HK-2 (cell line): ENCODE results near the gene KRTAP29-1.
"Not testable (repeated sequence)": the region's sequence is repeated elsewhere in the genome, so short reads cannot be mapped to it uniquely, and the experiment has no call there.

Experiments used
- DNase-seq: peaks from one replicate; pipeline ENCODE4 v3.0.0-alpha.2; 2018; ENCODE audit not compliant: unreplicated experiment

KRTAP29-1 gene

DNA sequence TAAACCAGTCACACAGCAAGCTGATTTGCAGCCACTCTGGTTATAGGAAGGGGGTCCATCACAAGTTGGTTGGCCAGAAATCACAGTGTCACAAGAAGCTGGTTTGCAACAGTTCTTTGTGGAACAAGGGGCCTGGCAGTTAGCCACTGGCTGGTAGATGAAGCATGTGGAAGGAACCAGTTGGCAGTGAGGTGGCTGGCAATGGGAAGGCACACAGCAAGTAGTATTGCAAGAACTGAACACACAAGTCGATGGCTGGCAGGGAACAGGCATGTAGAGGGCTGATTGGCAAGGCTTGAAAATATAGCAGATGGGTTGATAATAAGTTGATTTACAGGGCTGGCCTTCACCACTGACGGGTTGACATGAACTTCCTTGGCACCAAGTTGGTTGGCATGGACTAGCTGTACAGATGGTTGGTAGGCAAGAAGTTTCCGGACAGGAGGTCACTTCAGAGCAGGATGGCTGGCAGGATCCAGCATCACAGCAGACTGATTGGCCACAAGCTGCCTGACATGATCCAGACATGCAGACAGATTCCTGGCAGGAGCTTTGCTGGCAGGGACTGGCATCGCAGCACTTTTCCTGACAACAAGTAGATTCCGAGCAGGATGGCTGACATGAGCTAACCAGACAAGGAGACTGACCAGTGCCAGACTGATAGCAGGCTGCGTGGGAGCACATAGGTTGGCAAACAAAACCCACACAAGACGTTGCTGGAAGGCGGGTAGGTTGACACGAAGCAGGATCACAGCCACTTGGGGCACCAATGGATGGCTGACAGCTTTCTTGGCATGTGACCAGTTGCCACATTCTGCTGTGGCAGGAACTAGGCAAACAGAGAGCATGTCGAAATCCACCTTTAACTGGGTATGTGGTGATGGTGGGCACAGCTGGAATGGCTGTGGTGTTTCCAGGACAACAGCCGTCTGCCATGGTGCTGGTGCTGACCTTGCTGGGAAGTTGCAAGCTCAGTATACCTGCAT, at the start of gene KRTAP29-1:
Gene KRTAP29-1, minus strand, starts transcription at position 936 of the 986 bp plus-strand sequence. Its CDS starts 0 bp downstream, at position 936.
- DNase-seq: no peak

DNA sequence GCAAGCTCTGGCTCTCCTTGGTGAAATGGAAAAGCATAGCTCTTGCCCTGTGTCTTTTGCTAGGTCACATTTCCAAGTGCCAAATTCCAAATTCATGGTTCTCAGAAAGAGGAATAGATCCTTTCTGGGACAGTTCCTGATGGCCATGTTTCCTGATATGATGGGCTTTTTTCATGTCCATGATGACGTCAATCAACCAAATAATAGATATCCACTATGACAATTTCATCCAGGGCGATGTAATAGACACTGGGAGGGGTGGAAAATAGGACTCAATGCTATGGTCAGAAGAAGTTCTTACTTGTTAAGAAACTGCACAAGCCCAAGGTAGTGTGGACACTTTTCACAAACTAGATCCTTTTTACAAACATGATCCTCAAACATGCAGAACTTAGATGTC, 48.5 kb upstream of the KRTAP29-1 start:
- DNase-seq: no peak

DNA sequence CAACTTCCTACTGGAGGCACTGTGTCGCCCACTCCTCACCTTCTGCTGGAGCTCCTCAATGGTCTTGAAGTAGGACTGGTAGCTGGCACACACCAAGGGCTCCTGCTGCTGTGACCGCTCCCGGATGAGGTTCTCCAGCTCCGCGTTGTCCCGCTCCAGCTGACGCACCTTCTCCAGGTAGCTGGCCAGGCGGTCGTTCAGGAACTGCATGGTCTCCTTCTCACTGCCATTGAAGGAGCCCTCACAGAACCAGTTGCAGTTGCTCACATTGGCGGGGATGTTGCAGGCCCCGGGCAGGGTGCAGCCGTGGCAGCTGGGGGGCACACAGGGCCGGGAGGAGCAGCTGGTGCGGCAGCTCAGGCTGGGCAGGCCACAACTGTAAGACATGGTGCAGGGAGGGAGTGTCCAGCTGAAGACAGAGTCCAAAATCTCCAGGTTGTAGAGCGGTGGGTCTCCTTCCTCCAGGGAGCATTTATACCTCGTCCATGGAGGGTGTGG, 47.8 kb upstream of the KRTAP29-1 start, which contains the start of gene KRT33A:
Gene KRT33A, minus strand, starts transcription at position 448 of the 498 bp plus-strand sequence. Its CDS starts 61 bp downstream, at position 387.
- DNase-seq: not testable (repeated sequence)

- DNase-seq: no peak
These were observed 45.5 kb upstream of the KRTAP29-1 start for GRCh38 chr17:41347869-41348760.

DNA sequence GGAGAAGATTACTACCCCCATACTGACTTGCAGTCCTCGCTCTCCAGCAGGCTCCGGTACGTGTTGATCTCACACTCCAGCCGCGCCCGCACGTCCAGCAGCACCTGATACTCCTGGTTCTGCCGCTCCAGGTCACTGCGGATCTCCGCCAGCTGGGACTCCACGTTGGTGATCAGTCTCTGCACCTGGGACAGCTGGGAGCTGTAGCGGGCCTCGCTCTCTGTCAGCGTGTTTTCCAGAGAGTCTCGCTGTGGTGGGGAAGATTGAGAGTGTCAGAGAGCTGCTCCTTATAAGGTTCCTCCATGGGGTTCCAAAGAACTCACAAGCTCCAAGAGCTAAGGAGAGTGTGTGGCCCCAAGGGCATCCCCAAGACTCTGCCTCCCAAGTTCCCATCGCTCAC, 43.8 kb upstream of the KRTAP29-1 start:
- not testable (repeated sequence) for DNase-seq

DNA sequence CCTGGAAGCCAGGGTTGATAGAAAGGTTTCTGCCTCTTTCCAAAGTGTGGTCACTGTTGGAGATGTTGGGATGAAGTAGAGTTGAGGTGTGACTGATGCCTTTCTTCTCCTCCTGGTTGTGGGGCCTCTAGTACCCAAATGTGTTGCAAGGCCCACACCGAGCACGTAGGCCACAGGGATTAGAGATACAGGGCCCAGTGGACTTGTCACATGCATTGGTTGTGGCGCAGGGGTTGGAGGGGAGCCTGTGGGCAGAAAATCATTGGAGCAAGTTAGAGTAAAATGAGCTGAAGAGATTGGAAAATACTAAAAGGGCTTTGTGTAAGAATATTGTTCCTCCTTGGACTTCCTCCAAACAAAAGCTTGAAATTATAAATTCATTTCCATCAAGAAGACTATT, 43.3 kb upstream of the KRTAP29-1 start:
- DNase-seq: no peak

DNA sequence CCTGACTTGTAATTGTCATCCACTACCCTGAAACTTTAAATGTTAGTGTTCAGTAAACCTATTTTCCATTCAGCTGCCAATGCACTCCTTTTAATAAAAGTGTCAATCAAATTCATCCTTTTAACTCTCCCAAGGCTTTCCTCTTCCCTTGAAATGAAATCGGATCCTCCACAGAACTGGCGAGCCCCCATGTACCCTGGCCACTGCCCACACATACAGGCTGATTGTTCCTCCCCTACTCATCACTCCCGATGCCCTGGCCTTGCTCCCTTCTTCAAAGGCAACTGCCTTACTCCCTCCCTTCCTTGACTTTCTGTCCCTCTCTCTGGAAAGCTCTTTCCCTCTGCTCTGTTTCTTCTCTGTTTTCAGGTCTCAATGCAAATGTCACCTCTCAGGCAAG, 40.4 kb upstream of the KRTAP29-1 start:
- no peak for DNase-seq

GRCh38 chr17:41340934-41341861, 38.5 kb upstream of the KRTAP29-1 start:
- DNase-seq: no peak

GRCh38 chr17:41340494-41340893, 37.8 kb upstream of the KRTAP29-1 start:
- no peak for DNase-seq

GRCh38 chr17:41339571-41340172, 37.0 kb upstream of the KRTAP29-1 start:
- no peak for DNase-seq

- DNase-seq: no peak
These were observed 36.4 kb upstream of the KRTAP29-1 start for GRCh38 chr17:41338961-41339485.

DNA sequence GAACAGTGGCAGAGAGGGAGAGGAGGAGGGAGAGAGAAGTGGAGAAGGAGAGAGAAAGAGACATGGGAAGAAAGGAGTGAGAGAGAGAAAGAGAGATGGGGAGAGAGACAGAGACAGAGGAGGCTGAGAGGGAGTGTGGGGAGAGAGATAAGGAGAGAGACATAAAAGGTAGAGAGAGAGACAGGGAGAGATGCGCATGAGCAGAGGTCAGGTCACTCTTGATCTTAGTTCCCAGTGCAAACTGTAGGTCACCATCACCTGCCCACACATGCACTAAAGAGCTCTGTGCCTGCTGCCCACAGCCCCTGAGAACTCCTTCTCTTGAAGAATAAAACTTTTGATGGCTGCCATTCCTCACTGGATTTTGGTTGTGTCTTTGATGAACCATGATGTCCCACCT, 33.1 kb upstream of the KRTAP29-1 start:
- DNase-seq: no peak

DNA sequence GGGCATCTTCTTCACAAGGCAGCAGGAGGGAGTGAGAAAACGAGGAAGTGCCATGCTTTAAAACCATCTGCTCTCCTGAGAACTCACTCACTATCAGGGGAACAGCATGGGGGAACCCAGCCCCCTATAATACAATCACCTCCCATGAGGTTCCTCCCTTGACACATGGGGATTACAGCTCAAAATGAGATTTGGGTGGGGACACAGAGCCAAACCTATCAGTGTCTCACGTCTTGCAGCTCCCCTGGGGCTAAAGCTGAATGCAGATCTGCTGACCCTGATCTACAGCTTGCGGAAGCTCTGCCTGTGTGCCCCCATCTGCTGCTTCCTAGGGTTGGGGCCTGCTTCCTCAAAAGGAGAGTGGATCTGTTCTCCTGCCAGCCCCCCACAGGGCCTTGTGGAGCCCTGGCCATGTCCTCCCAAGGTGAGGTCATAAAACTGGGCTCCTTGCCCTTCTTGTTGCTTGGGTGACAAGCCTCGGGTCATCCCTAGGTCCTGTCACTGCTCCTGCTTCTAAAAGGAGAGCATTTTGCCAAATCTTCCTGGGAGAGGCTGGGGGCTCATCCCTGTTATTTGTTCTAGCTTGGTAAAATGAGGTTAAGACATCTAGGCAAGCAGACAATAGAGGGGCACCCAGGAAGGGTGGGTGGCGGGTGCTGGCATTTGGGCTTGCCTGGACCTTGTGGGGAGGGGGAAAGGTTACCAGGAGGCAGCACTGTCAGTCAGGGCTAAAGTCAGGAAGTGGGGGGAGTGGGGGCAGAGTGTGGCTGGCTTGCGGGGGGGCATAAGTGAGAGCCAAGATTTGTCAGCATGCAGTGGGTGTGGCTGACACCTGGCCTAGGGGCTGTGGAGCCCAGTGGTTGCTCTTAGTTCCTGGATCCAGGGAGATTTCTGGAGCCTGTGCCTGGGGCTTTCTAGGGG, 32.0 kb upstream of the KRTAP29-1 start:
- DNase-seq: no peak

GRCh38 chr17:41333836-41334235, 31.2 kb upstream of the KRTAP29-1 start:
- DNase-seq: no peak

DNA sequence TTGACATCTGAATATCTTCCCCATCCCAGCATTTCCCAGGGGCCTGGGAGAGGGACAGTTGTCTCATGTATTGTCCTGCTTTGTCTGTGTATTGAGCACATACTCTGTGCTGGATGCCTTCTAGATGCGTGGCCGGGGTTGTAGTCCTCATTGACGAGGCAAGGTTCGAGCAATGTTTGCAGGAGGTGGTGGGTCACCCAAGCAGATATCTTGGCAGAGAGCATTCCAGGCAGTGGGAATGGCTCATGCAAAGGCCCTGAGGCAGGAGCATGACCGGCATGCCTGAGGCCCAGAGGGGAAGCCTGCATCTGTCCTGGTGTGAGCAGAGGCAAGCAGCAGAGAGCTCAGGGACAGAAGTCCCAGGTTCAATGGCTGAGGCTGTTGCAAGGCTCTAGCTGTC, 30.4 kb upstream of the KRTAP29-1 start:
- no peak for DNase-seq

- no peak for DNase-seq
These were observed 29.6 kb upstream of the KRTAP29-1 start for GRCh38 chr17:41332239-41332638.

GRCh38 chr17:41331606-41332005, 29.0 kb upstream of the KRTAP29-1 start:
- DNase-seq: no peak

GRCh38 chr17:41329279-41329948, 26.8 kb upstream of the KRTAP29-1 start:
- peak; percentile 71 for DNase-seq

GRCh38 chr17:41328207-41328606, 25.6 kb upstream of the KRTAP29-1 start:
- no peak for DNase-seq
